ENCODE measurements around the gene SMARCD1. TPM values are rescaled to one million over a fixed set of nuclear protein-coding genes. Genes with fewer than 3 reads are reported as not detected.
"Not testable (repeated sequence)": the region's sequence is repeated elsewhere in the genome, so short reads cannot be mapped to it uniquely, and the experiment has no call there.

The SMARCD1 gene
- polyA plus RNA-seq, 4 donors: 18.1 to 54.1 (median 20.7) TPM

- H3K4me1 ChIP-seq (ENCODE audit: control insufficient read depth in 3 of 3, insufficient read depth in 2 of 3, low read depth in 1 of 3, low read length in 2 of 3): peaks cover 0 to 4% (median 0%) of the 10 kb centered on the region in 3 donors
- no peaks in the 10 kb centered on the region for H3K27me3 ChIP-seq (ENCODE audit: control insufficient read depth in 3 of 3, insufficient read depth in 3 of 3, low read length in 3 of 3)
- H3K36me3 ChIP-seq (ENCODE audit: control insufficient read depth in 3 of 3, insufficient read depth in 2 of 3, low read depth in 1 of 3, low read length in 3 of 3): peaks cover 5 to 37% (median 14%) of the 10 kb centered on the region in 3 donors
- H3K9me3 ChIP-seq (ENCODE audit: control insufficient read depth in 2 of 2, insufficient read depth in 1 of 2, low read depth in 1 of 2, low read length in 1 of 2): no peaks in the 10 kb centered on the region
- FAIRE-seq (no peak), DNase-seq (no peak)
- H3K4me3 ChIP-seq (ENCODE audit: low read depth in 1 of 3, low read length in 3 of 3): no peak overlapping the region
- 88 to 100% (median 90%) methylated on average over 4 of the region's 4 CpGs for WGBS, 3 donors
- H3K27ac ChIP-seq (ENCODE audit: low read depth in 1 of 3, low read length in 2 of 3): no peak overlapping the region
Observed at GRCh38 chr12:50129290-50129689, 44.1 kb downstream of the SMARCD1 start.

DNA sequence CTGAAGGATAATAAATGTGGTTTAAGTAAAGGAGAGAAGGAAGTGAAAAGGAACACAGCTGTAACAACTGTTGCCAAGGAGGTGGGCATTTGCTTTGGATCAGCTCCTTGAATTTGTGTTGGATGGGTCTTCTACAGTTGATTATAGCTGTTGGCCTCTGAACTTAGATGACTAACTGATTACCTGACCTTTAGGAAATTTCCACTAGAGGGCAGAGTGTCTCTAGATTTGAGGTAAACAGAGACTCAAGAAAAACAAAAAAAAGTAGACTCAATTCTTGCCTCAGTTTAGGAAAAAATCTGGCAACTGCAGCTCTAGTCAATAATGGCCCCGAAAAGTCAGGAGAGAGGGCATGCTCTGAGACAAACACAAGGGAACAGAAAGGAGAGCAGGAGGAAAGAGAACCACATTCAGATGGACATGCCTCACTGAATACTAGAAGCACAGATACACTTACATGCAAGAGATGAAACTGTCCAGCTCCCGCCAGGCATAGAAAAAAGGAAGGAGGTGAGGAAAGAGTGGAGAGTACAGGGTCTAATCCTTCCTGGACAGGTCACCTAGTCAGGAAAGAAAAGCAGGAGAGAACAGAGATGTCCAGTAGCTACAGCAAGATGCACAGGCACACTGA, 47.5 kb downstream of the SMARCD1 start:
- no peak for FAIRE-seq
- H3K27ac ChIP-seq (ENCODE audit: low read depth in 1 of 3, low read length in 2 of 3): no peak overlapping the region
- 47 to 85% (median 56%) methylated on average over 2 of the region's 2 CpGs for WGBS, 3 donors
- H3K36me3 ChIP-seq (ENCODE audit: control insufficient read depth in 3 of 3, insufficient read depth in 2 of 3, low read depth in 1 of 3, low read length in 3 of 3): peaks cover 7 to 33% (median 12%) of the 10 kb centered on the region in 3 donors
- DNase-seq: peak; percentile 24 to 43
- no peak overlapping the region for H3K4me3 ChIP-seq (ENCODE audit: low read depth in 1 of 3, low read length in 3 of 3)
- no peaks in the 10 kb centered on the region for H3K4me1 ChIP-seq (ENCODE audit: control insufficient read depth in 3 of 3, insufficient read depth in 2 of 3, low read depth in 1 of 3, low read length in 2 of 3)
- no peaks in the 10 kb centered on the region for H3K9me3 ChIP-seq (ENCODE audit: control insufficient read depth in 2 of 2, insufficient read depth in 1 of 2, low read depth in 1 of 2, low read length in 1 of 2)
- H3K27me3 ChIP-seq (ENCODE audit: control insufficient read depth in 3 of 3, insufficient read depth in 3 of 3, low read length in 3 of 3): no peaks in the 10 kb centered on the region

GRCh38 chr12:50142993-50143392, 57.9 kb downstream of the SMARCD1 start:
- Histone ChIP-seq H3K27me3 (ENCODE audit: control insufficient read depth in 3 of 3, insufficient read depth in 3 of 3, low read length in 3 of 3) (no peaks in the 10 kb centered on the region), H3K4me1 (ENCODE audit: control insufficient read depth in 3 of 3, insufficient read depth in 2 of 3, low read depth in 1 of 3, low read length in 2 of 3) (no peaks in the 10 kb centered on the region), H3K4me3 (ENCODE audit: low read depth in 1 of 3, low read length in 3 of 3) (no peak overlapping the region), H3K27ac (ENCODE audit: low read depth in 1 of 3, low read length in 2 of 3) (no peak overlapping the region), H3K9me3 (ENCODE audit: control insufficient read depth in 2 of 2, insufficient read depth in 1 of 2, low read depth in 1 of 2, low read length in 1 of 2) (no peaks in the 10 kb centered on the region), H3K36me3 (ENCODE audit: control insufficient read depth in 3 of 3, insufficient read depth in 2 of 3, low read depth in 1 of 3, low read length in 3 of 3) (peaks cover 0 to 30% (median 2%) of the 10 kb centered on the region in 3 donors)
- FAIRE-seq (no peak), DNase-seq (no peak)
- WGBS, 3 donors: 81 to 89% (median 85%) methylated on average over 8 of the region's 8 CpGs

- WGBS, 3 donors: 76 to 89% (median 80%) methylated on average over 2 of the region's 2 CpGs
- H3K36me3 ChIP-seq (ENCODE audit: control insufficient read depth in 3 of 3, insufficient read depth in 2 of 3, low read depth in 1 of 3, low read length in 3 of 3): peaks cover 0 to 16% (median 0%) of the 10 kb centered on the region in 3 donors
- H3K27ac ChIP-seq (ENCODE audit: low read depth in 1 of 3, low read length in 2 of 3): no peak overlapping the region
- DNase-seq (no peak), FAIRE-seq (no peak)
- no peak overlapping the region for H3K4me3 ChIP-seq (ENCODE audit: low read depth in 1 of 3, low read length in 3 of 3)
- no peaks in the 10 kb centered on the region for H3K9me3 ChIP-seq (ENCODE audit: control insufficient read depth in 2 of 2, insufficient read depth in 1 of 2, low read depth in 1 of 2, low read length in 1 of 2)
- no peaks in the 10 kb centered on the region for H3K27me3 ChIP-seq (ENCODE audit: control insufficient read depth in 3 of 3, insufficient read depth in 3 of 3, low read length in 3 of 3)
- H3K4me1 ChIP-seq (ENCODE audit: control insufficient read depth in 3 of 3, insufficient read depth in 2 of 3, low read depth in 1 of 3, low read length in 2 of 3): no peaks in the 10 kb centered on the region
Observed at GRCh38 chr12:50145439-50145838, 60.3 kb downstream of the SMARCD1 start.

GRCh38 chr12:50147281-50147680, 62.1 kb downstream of the SMARCD1 start:
- FAIRE-seq: no peak
- H3K27me3 ChIP-seq (ENCODE audit: control insufficient read depth in 3 of 3, insufficient read depth in 3 of 3, low read length in 3 of 3): no peaks in the 10 kb centered on the region
- H3K36me3 ChIP-seq (ENCODE audit: control insufficient read depth in 3 of 3, insufficient read depth in 2 of 3, low read depth in 1 of 3, low read length in 3 of 3): peaks cover 0 to 7% (median 0%) of the 10 kb centered on the region in 3 donors
- H3K4me1 ChIP-seq (ENCODE audit: control insufficient read depth in 3 of 3, insufficient read depth in 2 of 3, low read depth in 1 of 3, low read length in 2 of 3): no peaks in the 10 kb centered on the region
- H3K4me3 ChIP-seq (ENCODE audit: low read depth in 1 of 3, low read length in 3 of 3): no peak overlapping the region
- WGBS, 3 donors: 98 to 99% (median 98%) methylated on average over 4 of the region's 4 CpGs
- no peak overlapping the region for H3K27ac ChIP-seq (ENCODE audit: low read depth in 1 of 3, low read length in 2 of 3)
- H3K9me3 ChIP-seq (ENCODE audit: control insufficient read depth in 2 of 2, insufficient read depth in 1 of 2, low read depth in 1 of 2, low read length in 1 of 2): no peaks in the 10 kb centered on the region
- DNase-seq: no peak

- H3K27ac ChIP-seq (ENCODE audit: low read depth in 1 of 3, low read length in 2 of 3); H3K4me3 ChIP-seq (ENCODE audit: low read depth in 1 of 3, low read length in 3 of 3); H3K4me1 ChIP-seq (ENCODE audit: control insufficient read depth in 3 of 3, insufficient read depth in 2 of 3, low read depth in 1 of 3, low read length in 2 of 3); H3K27me3 ChIP-seq (ENCODE audit: control insufficient read depth in 3 of 3, insufficient read depth in 3 of 3, low read length in 3 of 3); DNase-seq; FAIRE-seq; H3K36me3 ChIP-seq (ENCODE audit: control insufficient read depth in 3 of 3, insufficient read depth in 2 of 3, low read depth in 1 of 3, low read length in 3 of 3); H3K9me3 ChIP-seq (ENCODE audit: control insufficient read depth in 2 of 2, insufficient read depth in 1 of 2, low read depth in 1 of 2, low read length in 1 of 2): not testable (repeated sequence)
- WGBS, 3 donors: 88 to 91% (median 90%) methylated on average over 6 of the region's 6 CpGs
Observed at GRCh38 chr12:50148011-50148410, 62.9 kb downstream of the SMARCD1 start.

- Histone ChIP-seq H3K36me3 (ENCODE audit: control insufficient read depth in 3 of 3, insufficient read depth in 2 of 3, low read depth in 1 of 3, low read length in 3 of 3) (peaks cover 0 to 9% (median 0%) of the 10 kb centered on the region in 3 donors), H3K9me3 (ENCODE audit: control insufficient read depth in 2 of 2, insufficient read depth in 1 of 2, low read depth in 1 of 2, low read length in 1 of 2) (no peaks in the 10 kb centered on the region), H3K27me3 (ENCODE audit: control insufficient read depth in 3 of 3, insufficient read depth in 3 of 3, low read length in 3 of 3) (no peaks in the 10 kb centered on the region), H3K27ac (ENCODE audit: low read depth in 1 of 3, low read length in 2 of 3) (no peak overlapping the region), H3K4me1 (ENCODE audit: control insufficient read depth in 3 of 3, insufficient read depth in 2 of 3, low read depth in 1 of 3, low read length in 2 of 3) (no peaks in the 10 kb centered on the region), H3K4me3 (ENCODE audit: low read depth in 1 of 3, low read length in 3 of 3) (no peak overlapping the region)
- no peak for DNase-seq
- no peak for FAIRE-seq
- 39 to 57% (median 40%) methylated on average over 3 of the region's 3 CpGs for WGBS, 3 donors
Observed at GRCh38 chr12:50149311-50149710, 64.2 kb downstream of the SMARCD1 start.
